Measurements from ENCODE around the gene ZNF550. TPM values are rescaled to one million over a fixed set of nuclear protein-coding genes. Genes with fewer than 3 reads are reported as not detected.

Gene ZNF550
- total and polyA plus RNA-seq, 2 of the 13 experiments (the other 11 are each of a cell fraction or from before 2014, with no cell fraction given) = 8.6 to 9.1 TPM

GRCh38 chr19:57563547-57563946 is 3.9 kb upstream of the ZNF550 start:
- ChIA-PET CTCF (ENCODE audit: low intra/inter-chr PET ratio, low total read pairs) (no interaction called here), POLR2A (no interaction called here)
- H3K36me3 ChIP-seq (replicated peaks in 1 of 2; ENCODE audit: control insufficient read depth in 1 of 2, insufficient read depth in 2 of 2, low read length in 2 of 2) = no peaks in the 10 kb centered on the region
- H3K9me3 ChIP-seq (ENCODE audit: low read length) = peaks cover 82% of the 10 kb centered on the region
- H2AFZ ChIP-seq (ENCODE audit: low read length) = no peak overlapping the region
- TF ChIP-seq ZFP36 (IDR thresholded peaks at IDR 0.05; ENCODE audit: borderline replicate concordance, low read depth, low read length, partially characterized antibody) (peak; percentile 25), MNT (IDR thresholded peaks at IDR 0.05) (no peak), MLLT10 (CRISPR knock-in tag; IDR thresholded peaks at IDR 0.05) (no peak), AGO1 (IDR thresholded peaks at IDR 0.05; ENCODE audit: low read depth, low read length, poor library complexity, severe bottlenecking) (no peak)
- BruUV-seq (replicated peaks) = no TSS peak
- FAIRE-seq = no peak
- no peak overlapping the region for H3K27ac ChIP-seq (ENCODE audit: extremely low read length, insufficient read depth, low read length)
- DNase-seq (ENCODE audit: low spot score) = no peak
- ATAC-seq = no peak
- H3K79me2 ChIP-seq (ENCODE audit: insufficient read depth, low read length) = peaks cover 6% of the 10 kb centered on the region
- no peaks in the 10 kb centered on the region for H4K20me1 ChIP-seq (ENCODE audit: insufficient read depth, low read length)
- no peak overlapping the region for H3K4me2 ChIP-seq (ENCODE audit: low read depth, low read length)
- in situ Hi-C loops (cut with HindIII; ENCODE audit: extremely low pct_ligation_motif_present, low pct_unique_long_range_greater_than_20kb) = no loop called here
- intact Hi-C loops (cut with micrococcal nuclease; ENCODE audit: unreplicated experiment) = no loop called here
- no peak overlapping the region for H3K9ac ChIP-seq (ENCODE audit: insufficient read depth, low read depth, low read length)
- H3K27me3 ChIP-seq (ENCODE audit: control insufficient read depth in 1 of 2, insufficient read depth in 2 of 2, low read length in 2 of 2) = no peaks in the 10 kb centered on the region; a peak in 1 of 5 replicates
- no peak overlapping the region for H3K4me3 ChIP-seq (replicated peaks in 1 of 3; ENCODE audit: insufficient read depth in 1 of 3, low read depth in 2 of 3, low read length in 3 of 3)
- 0% methylated on average over 1 of the region's 1 CpG for WGBS (ENCODE audit: low lambda C conversion rate)
- H3K4me1 ChIP-seq (ENCODE audit: insufficient read depth, low read length) = peaks cover 3% of the 10 kb centered on the region

- no peak for ATAC-seq
- intact Hi-C loops (cut with micrococcal nuclease; ENCODE audit: unreplicated experiment) (no loop called here), in situ Hi-C loops (cut with HindIII; ENCODE audit: extremely low pct_ligation_motif_present, low pct_unique_long_range_greater_than_20kb) (no loop called here)
- Histone ChIP-seq H3K4me3 (replicated peaks in 1 of 3; ENCODE audit: insufficient read depth in 1 of 3, low read depth in 2 of 3, low read length in 3 of 3) (peak overlapping the region; percentile 25 to 94 (median 88); a peak in 5 of 6 replicates), H3K27me3 (ENCODE audit: control insufficient read depth in 1 of 2, insufficient read depth in 2 of 2, low read length in 2 of 2) (no peaks in the 10 kb centered on the region; a peak in 1 of 5 replicates), H3K4me1 (ENCODE audit: insufficient read depth, low read length) (peaks cover 29% of the 10 kb centered on the region), H3K27ac (ENCODE audit: extremely low read length, insufficient read depth, low read length) (no peak overlapping the region), H3K36me3 (replicated peaks in 1 of 2; ENCODE audit: control insufficient read depth in 1 of 2, insufficient read depth in 2 of 2, low read length in 2 of 2) (peaks cover 5 to 12% of the 10 kb centered on the region in 2 experiments; a peak in 4 of 5 replicates), H2AFZ (ENCODE audit: low read length) (no peak overlapping the region), H4K20me1 (ENCODE audit: insufficient read depth, low read length) (no peaks in the 10 kb centered on the region), H3K9me3 (ENCODE audit: low read length) (peaks cover 47% of the 10 kb centered on the region), H3K79me2 (ENCODE audit: insufficient read depth, low read length) (peaks cover 23% of the 10 kb centered on the region), H3K4me2 (ENCODE audit: low read depth, low read length) (peak overlapping the region; percentile 91), H3K9ac (ENCODE audit: insufficient read depth, low read depth, low read length) (no peak overlapping the region)
- TF ChIP-seq PAF1 (CRISPR knock-in tag; IDR thresholded peaks at IDR 0.05) = no peak
- 0 out of 2 replicates have a peak, but pooled peaks have one; percentile 24 for TF ChIP-seq RFXAP (CRISPR knock-in tag; IDR thresholded peaks at IDR 0.05; ENCODE audit: borderline replicate concordance)
- TF ChIP-seq PHF5A (CRISPR knock-in tag; IDR thresholded peaks at IDR 0.05; ENCODE audit: low read depth, unreplicated experiment) = peak; percentile 32
- peak; percentile 2; the same call in 1 of the 2 replicates for TF ChIP-seq CBX5 (CRISPR knock-in tag; IDR thresholded peaks at IDR 0.05; ENCODE audit: borderline replicate concordance)
- TF ChIP-seq TERF1 (CRISPR knock-in tag; IDR thresholded peaks at IDR 0.05) = no peak
- 0 out of 2 replicates have a peak, but pooled peaks have one; percentile 9 for TF ChIP-seq ZXDC (CRISPR knock-in tag; IDR thresholded peaks at IDR 0.05)
- 0 out of 2 replicates have a peak, but pooled peaks have one; percentile 20 for TF ChIP-seq ISL2 (CRISPR knock-in tag; IDR thresholded peaks at IDR 0.05)
- peak; percentile 7; the same call in 1 of the 2 replicates for TF ChIP-seq ZSCAN25 (CRISPR knock-in tag; IDR thresholded peaks at IDR 0.05)
- no peak for TF ChIP-seq HES4 (CRISPR knock-in tag; IDR thresholded peaks at IDR 0.05; ENCODE audit: borderline replicate concordance)
- WGBS (ENCODE audit: low lambda C conversion rate) = 90% methylated on average over 23 of the region's 23 CpGs
- no peak for DNase-seq (ENCODE audit: low spot score)
- BruUV-seq (replicated peaks) = no TSS peak
- CTCF ChIA-PET (ENCODE audit: low intra/inter-chr PET ratio, low total read pairs) = no interaction called here
- no peak for FAIRE-seq
- POLR2A ChIA-PET = no interaction called here
Measured at GRCh38 chr19:57560049-57560491, 407 bp upstream of the ZNF550 start.

Measured in HepG2 (cell line).